Activated naive CD8-positive, alpha-beta T cell treated with anti-CD3 and anti-CD28 coated beads, Interleukin-2, amount 50 U/mL, for 16 hours (primary cell): ENCODE data around the gene LRRD1.
A peak's percentile ranks its signal among the peaks of the same experiment; 100 is the strongest.
"Not testable (repeated sequence)": the region's sequence is repeated elsewhere in the genome, so short reads cannot be mapped to it uniquely, and the experiment has no call there.

ENCODE experiments used
- DNase-seq: peaks from one replicate; pipeline ENCODE4 v3.0.0-alpha.2; 2020; ENCODE audit warnings: low read depth, low spot score

The LRRD1 gene

GRCh38 chr7:92178928-92179924, at the start of gene LRRD1:
TSS of gene LRRD1 (minus strand) at chr7:92179142. CDS start at chr7:92165202, 13,940 bp downstream.
- peak; percentile 77 for DNase-seq

GRCh38 chr7:92228742-92229141, 49.8 kb upstream of the LRRD1 start:
- no peak for DNase-seq

- no peak for DNase-seq
Measured at GRCh38 chr7:92228100-92228499, 49.2 kb upstream of the LRRD1 start.

GRCh38 chr7:92226981-92227380, 48.0 kb upstream of the LRRD1 start:
- DNase-seq, result no peak

GRCh38 chr7:92221766-92222165, 42.8 kb upstream of the LRRD1 start:
- DNase-seq, result no peak

GRCh38 chr7:92206672-92207071, 27.7 kb upstream of the LRRD1 start:
- no peak for DNase-seq

GRCh38 chr7:92205987-92206386, 27.0 kb upstream of the LRRD1 start:
- no peak for DNase-seq

- no peak for DNase-seq
Measured at GRCh38 chr7:92200791-92201190, 21.8 kb upstream of the LRRD1 start.

- no peak for DNase-seq
Measured at GRCh38 chr7:92192326-92192725, 13.4 kb upstream of the LRRD1 start.

- not testable (repeated sequence) for DNase-seq
Measured at GRCh38 chr7:92189246-92189645, 10.3 kb upstream of the LRRD1 start.

- DNase-seq, result not testable (repeated sequence)
Measured at GRCh38 chr7:92184294-92184693, 5.4 kb upstream of the LRRD1 start.

GRCh38 chr7:92177362-92177761, 1.6 kb downstream of the LRRD1 start:
- DNase-seq, result no peak

GRCh38 chr7:92169529-92169928, 9.4 kb downstream of the LRRD1 start:
- DNase-seq, result not testable (repeated sequence)

GRCh38 chr7:92161271-92161670, 17.7 kb downstream of the LRRD1 start:
- no peak for DNase-seq

- DNase-seq, result no peak
Measured at GRCh38 chr7:92158660-92159575, 20.0 kb downstream of the LRRD1 start.

- no peak for DNase-seq
Measured at GRCh38 chr7:92156990-92157389, 22.0 kb downstream of the LRRD1 start.

- DNase-seq, result no peak
Measured at GRCh38 chr7:92155108-92155739, 23.7 kb downstream of the LRRD1 start.

- DNase-seq, result no peak
Measured at GRCh38 chr7:92150450-92151017, 28.4 kb downstream of the LRRD1 start.

- DNase-seq, result no peak
Measured at GRCh38 chr7:92149736-92150239, 29.2 kb downstream of the LRRD1 start.

- DNase-seq, result not testable (repeated sequence)
Measured at GRCh38 chr7:92143192-92143880, 35.6 kb downstream of the LRRD1 start.
